Measurements from ENCODE around the gene DENND6A. TPM values are rescaled to one million over a fixed set of nuclear protein-coding genes. Genes with fewer than 3 reads are reported as not detected.
"Not testable (repeated sequence)": the region's sequence is repeated elsewhere in the genome, so short reads cannot be mapped to it uniquely, and the experiment has no call there.

The DENND6A gene
- total RNA-seq, 1 donor from 2014 or later: 16.3 TPM

- DNase-seq (ENCODE audit: extremely low read depth, low read depth, low spot score): no peak
Measured at GRCh38 chr3:57646723-57647122, 46.2 kb downstream of the DENND6A start.

- DNase-seq (ENCODE audit: extremely low read depth, low read depth, low spot score): no peak
Measured at GRCh38 chr3:57644740-57645139, 48.1 kb downstream of the DENND6A start.

- no peak for DNase-seq (ENCODE audit: extremely low read depth, low read depth, low spot score)
Measured at GRCh38 chr3:57637391-57637790, 55.5 kb downstream of the DENND6A start.

- DNase-seq (ENCODE audit: extremely low read depth, low read depth, low spot score): not testable (repeated sequence)
Measured at GRCh38 chr3:57634259-57634658, 58.6 kb downstream of the DENND6A start.

- no peak for DNase-seq (ENCODE audit: extremely low read depth, low read depth, low spot score)
Measured at GRCh38 chr3:57627976-57628375, 64.9 kb downstream of the DENND6A start.

GRCh38 chr3:57624801-57625200 is 68.1 kb downstream of the DENND6A start:
- no peak for DNase-seq (ENCODE audit: extremely low read depth, low read depth, low spot score)

GRCh38 chr3:57622362-57622761 is 70.5 kb downstream of the DENND6A start:
- DNase-seq (ENCODE audit: extremely low read depth, low read depth, low spot score): no peak

GRCh38 chr3:57617739-57618138 is 75.1 kb downstream of the DENND6A start:
- DNase-seq (ENCODE audit: extremely low read depth, low read depth, low spot score): no peak

GRCh38 chr3:57616233-57616632 is 76.6 kb downstream of the DENND6A start:
- no peak for DNase-seq (ENCODE audit: extremely low read depth, low read depth, low spot score)

GRCh38 chr3:57611870-57612269 is 81.0 kb downstream of the DENND6A start:
- not testable (repeated sequence) for DNase-seq (ENCODE audit: extremely low read depth, low read depth, low spot score)

- no peak for DNase-seq (ENCODE audit: extremely low read depth, low read depth, low spot score)
Measured at GRCh38 chr3:57605683-57606082, 87.2 kb downstream of the DENND6A start.

GRCh38 chr3:57604971-57605370 is 87.9 kb downstream of the DENND6A start:
- DNase-seq (ENCODE audit: extremely low read depth, low read depth, low spot score): no peak

- no peak for DNase-seq (ENCODE audit: extremely low read depth, low read depth, low spot score)
Measured at GRCh38 chr3:57600195-57600594, 92.7 kb downstream of the DENND6A start.

- no peak for DNase-seq (ENCODE audit: extremely low read depth, low read depth, low spot score)
Measured at GRCh38 chr3:57598765-57599360, 94.0 kb downstream of the DENND6A start.

GRCh38 chr3:57597127-57597923 is 95.6 kb downstream of the DENND6A start, which contains the start of gene ARF4:
TSS of gene ARF4 (minus strand) at chr3:57597344. CDS start at chr3:57597140, 204 bp downstream.
- peak; percentile 90 for DNase-seq (ENCODE audit: extremely low read depth, low read depth, low spot score)

- DNase-seq (ENCODE audit: extremely low read depth, low read depth, low spot score): no peak
Measured at GRCh38 chr3:57596495-57597126, 96.3 kb downstream of the DENND6A start.

GRCh38 chr3:57594576-57594975 is 98.3 kb downstream of the DENND6A start:
- DNase-seq (ENCODE audit: extremely low read depth, low read depth, low spot score): no peak

- no peak for DNase-seq (ENCODE audit: extremely low read depth, low read depth, low spot score)
Measured at GRCh38 chr3:57594144-57594543, 98.7 kb downstream of the DENND6A start.

- no peak for DNase-seq (ENCODE audit: extremely low read depth, low read depth, low spot score)
Measured at GRCh38 chr3:57592306-57592705, 100.6 kb downstream of the DENND6A start.

GRCh38 chr3:57587905-57588304 is 105.0 kb downstream of the DENND6A start:
- DNase-seq (ENCODE audit: extremely low read depth, low read depth, low spot score): no peak

- DNase-seq (ENCODE audit: extremely low read depth, low read depth, low spot score): no peak
Measured at GRCh38 chr3:57586778-57587177, 106.1 kb downstream of the DENND6A start.

GRCh38 chr3:57583544-57583943 is 109.3 kb downstream of the DENND6A start:
- no peak for DNase-seq (ENCODE audit: extremely low read depth, low read depth, low spot score)

Measured in glomerular endothelial cell (primary cell).